Skin epidermis (tissue), 12 donors: ENCODE measurements around the gene RBBP5.

Source experiments
- H3K27ac ChIP-seq, 21 experiments: fragments of 200-600 bp; sonication (generic) in 11 of 21; one replicate each; pipeline ENCODE4 v1.5.0; 2020; ENCODE audit warnings: mild to moderate bottlenecking in 3 of 21, inconsistent platforms in 2 of 21, moderate library complexity in 2 of 21
- H3K4me3 ChIP-seq, 7 experiments: fragments of 200-600 bp; sonication (generic) in 2 of 7; one replicate each; pipeline ENCODE4 v1.5.0; 2020; ENCODE audit warnings: inconsistent platforms in 2 of 7, mild to moderate bottlenecking in 2 of 7, moderate library complexity in 1 of 7

Gene RBBP5

GRCh38 chr1:205140113-205140512 lies 18.3 kb upstream of the RBBP5 start:
- H3K4me3 ChIP-seq = no peak overlapping the region
- H3K27ac ChIP-seq = no peak overlapping the region

DNA sequence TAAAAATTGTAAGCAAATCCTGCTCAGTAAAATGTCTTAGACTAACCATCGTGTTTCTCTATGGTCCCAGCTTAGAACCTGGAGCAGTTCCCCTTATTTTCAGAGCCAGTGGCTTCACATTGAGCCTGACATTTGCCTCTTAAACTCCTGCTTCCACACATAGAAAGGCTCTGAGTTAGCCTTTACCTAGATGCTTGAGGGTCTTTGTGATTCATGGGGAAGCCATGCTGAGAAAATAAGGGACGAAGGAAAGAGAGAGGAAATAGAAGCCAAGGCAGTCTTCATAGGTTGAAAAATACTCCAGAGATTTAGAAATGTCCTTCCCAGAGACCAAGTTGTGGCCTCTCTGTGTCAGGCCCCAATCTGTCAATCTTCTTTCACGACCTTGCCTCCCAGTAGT lies 16.1 kb upstream of the RBBP5 start:
- no peak overlapping the region for H3K4me3 ChIP-seq
- H3K27ac ChIP-seq = no peak overlapping the region

DNA sequence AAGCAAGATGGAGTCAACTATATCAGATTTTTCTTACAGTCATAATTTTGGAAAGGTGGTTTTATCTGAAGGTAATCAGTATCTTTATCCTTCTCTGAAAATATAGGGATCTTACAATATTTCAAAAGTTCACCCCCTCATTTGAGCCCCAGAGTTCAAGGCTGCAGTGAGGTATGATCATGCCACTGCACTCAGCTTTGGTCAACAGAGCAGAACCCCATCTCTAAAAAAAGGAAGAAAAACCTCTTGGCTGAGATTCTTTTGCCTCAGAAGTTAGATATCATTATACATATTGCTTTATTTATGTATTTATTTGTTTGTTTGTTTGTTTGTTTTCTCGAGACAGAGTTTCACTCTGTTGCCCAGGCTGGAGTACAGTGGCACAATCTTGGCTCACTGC lies 11.5 kb upstream of the RBBP5 start:
- Histone ChIP-seq H3K4me3 (no peak overlapping the region), H3K27ac (no peak overlapping the region)

DNA sequence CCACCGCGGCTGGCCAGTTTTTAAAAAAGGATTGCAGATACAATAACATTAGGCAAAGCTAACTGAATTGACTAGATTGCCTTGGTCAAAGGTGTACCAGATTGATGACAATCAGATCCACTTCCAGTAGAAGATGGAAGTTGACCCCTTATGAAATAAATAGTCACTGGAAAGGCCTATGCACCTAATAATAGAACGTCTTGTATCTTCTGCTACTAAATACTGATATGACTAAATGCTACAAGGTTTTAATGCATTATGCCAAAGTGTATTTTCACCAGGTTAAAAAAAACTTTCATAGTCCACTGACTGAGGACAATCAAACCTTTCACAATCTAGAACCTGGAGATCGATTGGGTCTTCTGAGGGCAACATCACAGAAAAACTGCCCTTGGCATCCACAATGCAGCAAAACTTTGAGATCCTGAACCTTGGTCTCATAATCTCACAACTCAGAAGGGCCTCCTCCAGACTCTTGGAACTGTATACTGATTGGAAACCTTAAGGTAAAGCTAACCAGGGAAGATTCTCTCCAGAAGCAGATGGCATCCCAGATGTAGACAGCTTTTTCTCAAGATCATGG lies 7.8 kb upstream of the RBBP5 start:
- no peak overlapping the region for H3K27ac ChIP-seq
- H3K4me3 ChIP-seq = no peak overlapping the region

GRCh38 chr1:205128050-205128449 lies 6.3 kb upstream of the RBBP5 start:
- H3K4me3 ChIP-seq = no peak overlapping the region
- H3K27ac ChIP-seq = no peak overlapping the region

DNA sequence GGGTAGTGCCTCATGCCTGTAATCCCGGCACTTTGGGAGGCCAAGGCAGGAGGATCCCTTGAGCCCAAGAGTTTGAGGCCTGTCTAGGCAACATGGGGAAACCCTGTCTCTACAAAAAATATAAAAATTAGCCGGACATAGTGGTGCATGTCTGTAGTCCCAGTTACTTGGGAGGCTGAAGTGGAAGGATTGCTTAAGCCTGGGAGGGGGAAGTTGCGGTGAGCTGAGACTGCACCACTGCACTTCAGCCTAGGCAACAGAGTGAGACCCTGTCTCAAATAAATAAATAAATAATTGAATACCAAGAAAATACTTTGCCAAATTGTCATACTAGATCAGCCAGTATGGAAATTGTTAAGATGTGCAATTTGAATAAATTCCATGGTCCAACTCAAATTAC lies 5.9 kb upstream of the RBBP5 start:
- no peak overlapping the region for H3K4me3 ChIP-seq

GRCh38 chr1:205124726-205125125 lies 2.9 kb upstream of the RBBP5 start:
- H3K4me3 ChIP-seq = no peak overlapping the region
- H3K27ac ChIP-seq = no peak overlapping the region

More for the DNA sequence above, 5.9 kb upstream of the RBBP5 start:
- no peak overlapping the region for H3K27ac ChIP-seq

GRCh38 chr1:205122489-205122882 lies 708 bp upstream of the RBBP5 start:
- Histone ChIP-seq H3K27ac (peak overlapping the region in 20 of 21 experiments; percentile 83 to 98 (median 94)), H3K4me3 (peak overlapping the region; percentile 60 to 96 (median 81))

- no peak overlapping the region for H3K27ac ChIP-seq
- H3K4me3 ChIP-seq = no peak overlapping the region
These were observed 3.0 kb downstream of the RBBP5 start for GRCh38 chr1:205118752-205119151.

GRCh38 chr1:205111354-205111753 lies 10.4 kb downstream of the RBBP5 start:
- H3K27ac ChIP-seq = no peak overlapping the region
- no peak overlapping the region for H3K4me3 ChIP-seq

DNA sequence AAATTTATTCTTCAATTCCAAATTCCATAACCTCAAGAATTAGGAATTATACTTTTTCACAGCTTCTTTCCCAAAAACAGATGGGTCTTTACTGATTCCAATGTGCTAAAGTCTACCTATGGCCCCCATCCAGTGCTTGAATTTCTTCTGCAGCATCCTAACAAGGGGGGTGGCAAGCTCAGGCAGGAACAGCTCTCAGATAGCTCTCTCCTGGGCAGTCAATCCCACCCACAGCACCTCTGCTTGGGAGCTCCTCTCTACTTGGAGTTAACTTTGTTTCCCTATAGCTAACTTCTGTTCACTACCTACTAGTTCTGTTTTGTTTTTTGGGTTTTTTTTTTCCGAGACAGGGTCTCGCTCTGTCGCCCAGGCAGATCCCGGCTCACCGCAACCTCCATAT lies 12.1 kb downstream of the RBBP5 start:
- Histone ChIP-seq H3K27ac (no peak overlapping the region), H3K4me3 (no peak overlapping the region)

DNA sequence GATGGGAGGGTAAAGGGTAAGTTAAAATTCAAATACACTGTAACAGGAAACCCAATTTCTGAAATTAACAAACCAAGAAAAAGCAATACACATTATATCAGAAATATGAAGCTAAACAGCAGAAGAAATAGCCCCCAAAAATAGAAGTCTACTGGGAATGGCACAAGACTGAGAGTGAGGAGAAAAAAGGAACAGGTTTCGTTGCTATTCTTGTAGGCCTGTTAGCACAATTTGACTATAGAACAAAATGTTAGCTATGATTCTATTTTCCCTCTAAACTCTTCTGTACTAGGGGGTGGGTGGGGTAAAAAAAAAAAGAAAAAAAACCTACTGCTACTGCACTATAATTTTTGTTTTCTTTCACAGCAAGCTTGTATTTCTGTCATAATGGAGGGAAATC lies 12.5 kb downstream of the RBBP5 start:
- H3K27ac ChIP-seq = no peak overlapping the region
- H3K4me3 ChIP-seq = no peak overlapping the region

GRCh38 chr1:205108464-205108863 lies 13.3 kb downstream of the RBBP5 start:
- Histone ChIP-seq H3K4me3 (no peak overlapping the region), H3K27ac (no peak overlapping the region)

GRCh38 chr1:205107327-205107726 lies 14.5 kb downstream of the RBBP5 start:
- no peak overlapping the region for H3K4me3 ChIP-seq
- no peak overlapping the region for H3K27ac ChIP-seq

GRCh38 chr1:205102404-205102803 lies 19.4 kb downstream of the RBBP5 start:
- H3K27ac ChIP-seq = no peak overlapping the region
- H3K4me3 ChIP-seq = no peak overlapping the region

DNA sequence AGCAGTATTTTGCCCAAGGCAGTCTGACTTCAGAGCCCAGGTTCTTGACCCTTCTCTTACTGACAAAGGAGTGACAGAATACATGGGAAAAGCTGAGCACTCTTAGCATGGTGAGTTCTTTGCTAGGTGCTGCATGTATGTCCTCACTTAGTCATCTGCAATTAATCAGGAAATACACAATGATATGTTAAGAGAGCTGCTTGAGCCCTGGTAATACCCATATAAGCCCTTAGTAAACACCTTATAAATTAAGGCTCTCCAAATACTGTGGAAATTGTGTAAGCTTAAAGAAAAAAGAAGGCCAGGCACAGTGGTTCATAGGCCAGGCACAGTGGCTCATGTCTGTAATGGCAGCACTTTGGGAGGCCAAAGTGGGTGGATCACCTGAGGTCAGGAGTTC lies 23.5 kb downstream of the RBBP5 start:
- Histone ChIP-seq H3K4me3 (no peak overlapping the region), H3K27ac (no peak overlapping the region)

- H3K27ac ChIP-seq = no peak overlapping the region
These were observed 26.4 kb downstream of the RBBP5 start for GRCh38 chr1:205095422-205095821.

DNA sequence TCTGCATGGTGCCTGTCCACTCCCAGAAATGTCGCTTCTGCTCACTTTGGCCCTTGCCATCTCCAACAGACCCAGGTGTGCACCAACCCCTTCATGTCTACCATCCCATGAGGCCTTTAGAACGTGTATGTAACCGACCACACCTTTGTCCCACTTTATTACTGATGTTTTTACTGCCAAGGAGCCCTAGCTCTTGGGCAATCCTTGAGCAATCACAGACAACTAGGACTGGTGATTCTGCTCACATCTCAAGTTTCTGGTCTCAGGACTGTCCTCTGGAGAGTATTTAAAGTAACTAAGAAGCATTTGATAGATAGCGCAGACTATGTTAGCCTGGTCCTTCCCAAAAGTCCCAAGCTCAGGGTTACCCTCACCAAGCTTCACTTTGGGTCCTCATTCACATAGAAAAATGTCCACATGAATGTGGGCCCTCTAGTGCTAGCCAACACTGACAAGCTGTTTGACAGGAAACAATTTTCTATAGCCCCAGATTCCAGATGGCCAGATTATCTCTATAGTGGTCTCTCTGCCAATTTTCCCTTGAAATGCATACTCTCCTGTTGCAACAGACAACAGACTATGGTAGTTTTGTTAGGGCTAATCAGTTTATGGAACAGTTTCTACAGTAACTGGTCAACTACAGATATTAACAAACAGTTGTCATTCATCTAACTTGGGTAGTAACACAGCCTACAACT lies 30.6 kb downstream of the RBBP5 start:
- Histone ChIP-seq H3K4me3 (no peak overlapping the region), H3K27ac (peak overlapping the region in 1 of 21 experiments; percentile 24)

More at GRCh38 chr1:205095422-205095821, 26.4 kb downstream of the RBBP5 start:
- H3K4me3 ChIP-seq = no peak overlapping the region

DNA sequence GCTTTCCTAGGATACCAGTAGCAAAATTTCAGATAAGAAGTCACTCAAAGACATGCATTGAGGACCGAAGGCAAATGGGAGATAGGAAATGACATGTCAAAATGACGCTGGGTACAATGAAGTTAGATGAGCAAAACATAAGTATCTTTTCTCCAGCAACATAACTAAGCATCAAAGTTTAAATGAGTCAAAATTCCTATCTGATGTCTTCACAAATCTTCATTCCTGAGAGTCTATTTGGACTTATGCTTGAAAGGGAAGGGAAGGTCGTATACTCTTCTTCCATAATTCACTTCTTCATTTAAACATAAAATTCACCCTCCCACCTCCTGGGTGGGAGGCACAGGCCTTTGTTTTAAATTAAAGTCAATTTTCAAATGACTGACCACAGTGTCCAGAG lies 33.4 kb downstream of the RBBP5 start:
- Histone ChIP-seq H3K4me3 (no peak overlapping the region), H3K27ac (no peak overlapping the region)

GRCh38 chr1:205084360-205084759 lies 37.4 kb downstream of the RBBP5 start, which contains the start of gene TMEM81:
Gene TMEM81, minus strand, starts transcription at chr1:205084460. Its CDS starts 140 bp downstream, at chr1:205084320.
- Histone ChIP-seq H3K4me3 (no peak within 1 kb of the TSS), H3K27ac (no peak within 1 kb of the TSS)

DNA sequence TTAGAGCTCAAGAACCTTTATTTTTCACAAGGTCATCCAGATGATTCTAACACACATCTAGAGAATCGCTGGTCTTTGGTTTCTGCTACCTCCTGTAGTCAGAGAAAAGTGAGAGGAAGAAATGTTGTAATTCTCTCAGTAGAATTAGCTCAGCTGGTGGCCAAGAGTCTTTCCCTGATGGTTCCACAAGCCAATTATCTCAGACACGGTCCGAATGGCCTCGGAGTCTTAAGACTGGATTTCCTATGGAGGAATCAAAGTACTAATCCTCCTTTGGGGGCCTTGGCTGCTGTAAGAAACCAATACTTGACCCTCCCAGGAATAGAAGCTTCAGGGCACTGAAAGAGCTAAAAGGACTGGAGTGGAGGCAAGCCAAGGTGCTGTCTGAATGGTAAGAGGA lies 39.3 kb downstream of the RBBP5 start:
- H3K4me3 ChIP-seq = no peak overlapping the region
- H3K27ac ChIP-seq = no peak overlapping the region

GRCh38 chr1:205077934-205078311 lies 43.9 kb downstream of the RBBP5 start:
- Histone ChIP-seq H3K27ac (peak overlapping the region in 5 of 21 experiments; percentile 15 to 73 (median 57)), H3K4me3 (no peak overlapping the region)
